M059J (cell line): Measurements from ENCODE around the gene NMT1. TPM values are rescaled to one million over a fixed set of nuclear protein-coding genes. Genes with fewer than 3 reads are reported as not detected.

Source experiments
- DNase-seq: peaks from one replicate; pipeline ENCODE4 v3.0.0-alpha.2; 2012; ENCODE audit warnings: low read depth
- total RNA-seq: library from RNA; depleted of rRNA; stranded (reverse); fragments of >200 nt; shearing (Covaris generic); gene quantifications from 2 replicates; pipeline ENCODE4 v1.2.3, GENCODE V29; 2014

Gene NMT1
- total RNA-seq, 1 experiment from 2014 or later: 83.4 TPM

DNA sequence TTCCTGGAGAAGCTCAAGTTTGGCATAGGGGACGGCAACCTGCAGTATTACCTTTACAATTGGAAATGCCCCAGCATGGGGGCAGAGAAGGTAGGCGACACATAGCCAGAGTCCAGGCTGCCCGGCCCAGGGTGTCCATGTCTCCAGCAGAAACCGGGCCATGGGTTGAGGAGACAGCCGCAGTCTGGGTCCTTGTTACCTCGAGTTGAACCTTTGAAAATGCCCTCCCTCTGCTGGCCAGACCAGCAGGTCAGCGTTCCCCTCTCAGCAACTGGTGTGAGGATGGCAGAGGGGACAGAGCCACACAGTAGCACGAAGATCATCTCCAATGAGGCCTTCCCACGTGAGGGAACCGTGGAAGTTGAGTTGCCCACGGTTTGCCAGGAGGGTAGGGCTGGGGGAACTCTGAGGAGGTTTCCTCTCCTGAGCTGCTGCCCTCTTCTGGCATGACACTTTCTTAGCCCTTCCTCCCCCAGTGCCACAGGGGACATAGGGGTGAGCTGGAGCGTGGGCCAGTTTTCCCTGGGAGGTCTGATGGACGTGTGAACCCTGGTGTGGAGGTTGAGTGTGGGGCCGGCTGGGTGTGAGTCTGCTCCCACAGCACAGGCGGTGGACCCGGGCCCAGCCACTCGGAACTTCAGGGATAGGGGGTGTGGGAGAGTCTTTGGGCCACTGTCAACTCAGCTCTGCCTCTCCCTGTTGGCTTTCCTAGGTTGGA lies 43.9 kb downstream of the NMT1 start:
- no peak for DNase-seq

DNA sequence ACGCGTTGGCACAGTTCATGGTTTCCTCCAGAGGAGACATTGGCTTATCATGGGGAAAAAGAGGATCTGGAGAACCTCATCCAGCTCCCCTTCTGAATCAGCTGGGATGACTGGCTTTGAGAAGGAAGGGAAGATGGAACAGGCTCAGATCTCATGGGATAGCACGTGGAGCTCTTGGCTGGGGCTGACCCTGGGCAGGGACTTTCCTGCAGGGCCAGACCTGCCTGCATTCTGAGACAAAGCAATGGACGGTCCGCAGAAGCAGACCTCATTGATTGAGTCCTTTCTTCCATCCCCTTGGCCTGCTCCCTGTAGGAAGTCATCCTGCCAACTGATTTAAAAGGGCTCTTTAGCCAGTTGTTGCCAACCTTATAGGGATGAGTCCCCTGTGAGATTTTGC lies 45.0 kb downstream of the NMT1 start:
- DNase-seq: no peak

DNA sequence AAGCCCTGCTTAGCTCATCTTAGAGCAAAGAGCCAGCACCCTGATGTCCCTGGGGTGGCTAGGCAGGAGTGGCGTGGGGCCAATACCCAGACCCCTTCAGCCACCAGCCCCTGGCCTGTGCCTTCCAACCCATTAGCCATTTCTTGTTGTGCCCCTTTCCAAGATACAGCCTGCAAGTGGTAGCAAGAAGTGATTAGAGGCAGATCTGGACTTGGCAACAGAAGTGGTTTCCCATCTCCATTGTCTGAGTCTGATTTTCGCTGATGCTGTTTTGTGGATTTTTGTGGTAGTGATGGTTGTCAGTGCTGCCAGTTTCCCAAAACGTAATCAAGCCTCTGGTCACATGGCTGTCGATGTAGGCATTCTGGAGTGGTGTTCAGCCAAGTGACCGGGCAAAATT lies 45.5 kb downstream of the NMT1 start:
- DNase-seq: no peak

DNA sequence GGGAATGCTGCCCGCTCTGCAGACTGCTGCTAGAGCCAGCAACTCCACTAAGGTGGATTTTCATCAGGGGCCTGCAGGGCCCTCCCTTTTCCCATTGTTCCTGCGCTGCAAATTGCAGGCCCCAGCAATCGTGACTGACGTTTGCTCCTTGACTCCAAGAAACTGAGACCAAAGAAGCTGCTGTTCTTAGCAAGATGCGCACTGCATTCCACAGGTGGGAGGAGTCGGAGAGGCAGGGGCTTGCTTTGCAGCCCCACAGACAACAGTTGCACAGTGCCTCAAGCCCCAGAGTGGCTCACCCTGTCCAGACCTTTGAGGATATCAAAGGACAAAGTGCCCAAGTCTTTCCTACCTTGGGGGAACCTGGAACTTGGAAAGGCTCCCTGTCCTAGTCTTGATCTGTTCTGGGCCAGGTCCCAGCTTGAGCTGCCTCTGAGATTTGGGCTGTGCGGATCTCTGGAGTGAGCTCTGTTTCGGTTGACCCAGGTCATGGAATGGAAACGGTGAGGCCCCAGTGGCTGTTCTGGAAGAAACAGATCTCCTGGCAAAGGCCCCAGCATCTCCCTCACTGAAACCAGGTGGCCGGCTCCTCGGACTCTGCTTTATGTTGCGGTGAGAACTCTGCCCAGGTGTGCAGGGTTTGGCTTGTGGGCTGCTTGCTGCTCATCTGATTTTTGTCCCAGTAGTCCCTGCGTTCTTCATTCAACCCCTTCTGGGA lies 46.3 kb downstream of the NMT1 start:
- DNase-seq: no peak

DNA sequence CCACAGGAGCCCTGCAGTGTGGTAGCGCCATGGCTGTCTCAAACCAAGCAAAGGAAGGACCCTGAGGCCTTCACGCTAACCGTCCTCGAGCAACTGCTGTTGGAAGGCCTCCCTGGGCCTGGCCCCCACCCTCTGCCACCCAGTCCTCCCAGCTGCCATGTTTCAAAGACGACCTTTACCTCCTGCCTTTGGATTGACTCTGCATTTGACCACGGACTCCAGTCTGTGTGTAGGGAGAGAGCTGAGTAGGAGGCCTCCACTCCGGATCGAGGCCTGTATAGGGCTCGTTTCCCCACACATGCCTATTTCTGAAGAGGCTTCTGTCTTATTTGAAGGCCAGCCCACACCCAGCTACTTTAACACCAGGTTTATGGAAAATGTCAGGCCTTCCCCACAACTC lies 46.9 kb downstream of the NMT1 start:
- DNase-seq: no peak

DNA sequence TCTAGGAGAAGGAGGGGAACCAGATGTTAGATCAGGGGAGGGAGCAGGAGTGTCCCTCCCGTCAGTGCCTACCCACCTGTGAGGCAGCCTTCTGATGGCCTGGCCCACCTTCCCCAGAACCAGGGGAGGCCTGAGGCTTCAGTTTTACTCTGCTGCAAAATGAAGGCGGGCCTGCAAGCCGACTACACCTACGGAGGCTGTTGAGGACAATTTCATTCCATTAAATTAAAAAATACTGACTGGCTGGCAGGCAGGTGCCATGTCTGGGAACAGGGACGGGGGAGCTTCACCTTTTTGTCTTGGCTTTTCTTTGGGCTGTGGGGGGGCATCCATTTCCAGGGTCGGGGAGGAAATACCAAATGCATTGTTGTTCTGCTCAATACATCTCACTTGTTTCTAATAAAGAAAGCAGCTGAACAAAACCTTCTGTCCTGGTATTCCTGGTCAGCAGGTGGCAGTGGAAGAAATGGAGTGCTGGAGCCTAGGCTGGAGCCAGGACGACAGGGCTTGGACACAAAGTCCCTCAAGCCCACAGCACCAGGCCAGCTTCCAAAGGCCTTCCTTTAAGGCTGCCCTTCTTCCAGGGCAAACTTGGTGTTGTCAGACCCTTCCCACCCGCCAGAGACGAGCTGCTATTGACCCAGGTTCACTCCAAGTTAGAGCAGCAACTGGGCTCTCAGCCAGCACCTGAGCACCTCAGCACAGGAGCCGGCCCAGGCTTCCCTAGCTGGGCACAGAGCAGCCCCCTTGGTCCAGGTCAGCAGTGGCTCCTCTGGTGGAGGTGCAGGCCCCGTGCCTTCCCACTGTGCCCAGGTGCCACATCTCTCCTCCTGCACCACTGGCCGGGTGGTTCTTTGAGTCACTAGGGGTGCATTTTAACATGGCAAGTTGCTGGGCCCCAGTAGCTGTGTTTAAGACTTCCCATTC lies 47.7 kb downstream of the NMT1 start:
- DNase-seq: peak; percentile 26

DNA sequence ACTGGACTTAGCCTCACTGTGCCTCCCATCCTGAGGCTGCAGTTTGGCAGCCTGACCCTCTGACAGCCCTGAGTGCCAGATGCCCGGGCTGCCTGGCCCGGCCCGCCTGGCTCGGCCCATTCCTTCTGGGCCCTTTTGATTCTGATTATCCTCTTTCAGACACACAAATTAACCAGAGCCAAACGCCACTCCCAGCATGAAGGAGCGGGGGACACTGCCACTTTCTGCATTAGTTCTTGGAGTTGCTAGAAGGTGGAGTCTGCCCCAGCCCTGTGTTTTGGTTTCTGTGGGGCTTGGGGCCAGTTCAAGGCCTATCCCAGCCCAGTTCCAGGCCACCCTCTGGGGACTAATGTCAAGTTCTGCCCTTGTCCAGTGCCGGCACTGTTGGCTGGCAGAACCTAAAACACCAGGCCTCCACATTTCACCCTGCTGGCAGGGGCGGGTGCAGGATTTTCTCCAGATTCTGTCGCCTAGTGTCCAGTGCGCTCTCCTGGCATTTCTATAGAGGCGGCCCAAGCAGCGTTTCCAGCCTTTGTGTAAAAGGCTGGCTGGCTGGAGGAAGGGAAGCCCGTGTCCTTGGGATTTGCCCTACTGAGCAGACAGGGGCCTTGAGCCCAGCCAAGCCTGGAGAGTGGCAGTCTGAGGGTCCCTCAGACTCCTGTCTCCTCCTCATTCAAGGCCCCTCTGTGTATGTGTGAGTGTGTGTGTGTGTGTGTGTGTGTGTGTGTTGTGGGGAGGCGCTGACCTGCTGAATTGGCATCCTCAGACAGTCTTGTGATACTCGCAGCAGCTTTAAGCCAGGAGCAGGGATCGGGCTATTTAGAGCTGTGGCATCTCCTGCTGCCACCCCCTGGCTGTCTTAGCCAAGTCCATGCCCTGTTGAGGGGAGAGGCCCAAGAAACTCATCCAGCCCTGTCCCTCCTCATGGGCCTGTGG lies 49.8 kb downstream of the NMT1 start:
- no peak for DNase-seq

DNA sequence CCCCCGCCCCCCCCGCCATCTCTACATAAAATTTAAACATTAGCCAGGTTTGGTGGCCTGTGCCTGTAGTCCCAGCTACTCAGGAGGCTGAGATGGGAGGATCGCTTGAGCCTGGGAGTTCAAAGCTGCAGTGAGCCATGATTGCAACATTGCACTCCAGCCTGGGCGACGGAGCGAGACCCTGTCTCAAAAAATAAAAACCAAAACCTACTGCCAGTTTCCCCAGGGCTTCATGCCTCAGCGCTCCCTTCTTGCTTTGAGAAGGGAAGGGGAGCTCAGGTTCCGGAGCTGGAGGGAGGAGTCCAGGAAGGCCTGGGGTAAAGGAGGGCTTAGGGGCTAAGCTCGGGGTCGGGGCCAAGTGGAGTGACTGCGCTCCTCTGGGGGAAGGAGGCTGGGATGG lies 50.7 kb downstream of the NMT1 start:
- no peak for DNase-seq

DNA sequence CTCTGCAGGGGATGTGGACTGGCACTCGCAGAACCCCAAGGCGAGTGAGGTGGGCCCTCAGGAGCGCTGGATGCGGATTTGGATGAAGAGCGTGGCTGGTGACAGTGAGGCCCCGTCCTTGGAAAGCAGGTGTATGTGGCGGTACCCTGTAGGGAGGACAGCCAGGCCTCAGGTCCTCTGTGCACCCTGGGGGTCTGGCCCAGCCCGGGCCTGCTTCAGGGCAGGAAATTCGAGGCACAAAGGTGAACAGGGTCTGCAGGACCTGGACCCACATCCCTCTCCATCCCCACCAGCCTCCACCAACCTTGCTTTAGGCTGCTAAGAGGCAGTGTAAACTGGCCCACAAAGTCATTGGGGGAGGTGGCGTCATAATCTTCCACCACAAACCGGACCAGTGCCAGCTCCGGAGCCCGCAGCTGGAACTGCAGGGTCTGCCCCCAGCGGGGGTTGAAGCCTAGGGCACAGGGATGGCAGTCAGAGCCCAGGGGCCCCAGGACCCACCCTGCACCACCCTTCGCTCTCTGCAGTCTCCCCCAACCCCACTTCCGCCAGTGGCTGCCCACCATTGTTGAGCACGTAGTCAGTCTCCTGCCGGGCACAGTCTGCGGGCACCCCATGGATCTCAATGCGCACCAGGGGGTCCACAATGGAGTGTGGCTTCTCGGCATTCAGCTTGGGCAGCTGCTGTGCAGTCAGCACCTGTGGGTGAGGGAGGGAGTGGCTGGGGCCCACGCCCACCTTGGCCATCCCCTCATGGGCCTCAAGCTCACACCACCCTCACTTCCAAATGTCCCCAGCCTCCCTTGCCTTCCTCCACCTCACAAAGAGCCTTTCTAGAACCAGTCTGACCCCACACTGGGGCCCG lies 51.7 kb downstream of the NMT1 start:
- no peak for DNase-seq

DNA sequence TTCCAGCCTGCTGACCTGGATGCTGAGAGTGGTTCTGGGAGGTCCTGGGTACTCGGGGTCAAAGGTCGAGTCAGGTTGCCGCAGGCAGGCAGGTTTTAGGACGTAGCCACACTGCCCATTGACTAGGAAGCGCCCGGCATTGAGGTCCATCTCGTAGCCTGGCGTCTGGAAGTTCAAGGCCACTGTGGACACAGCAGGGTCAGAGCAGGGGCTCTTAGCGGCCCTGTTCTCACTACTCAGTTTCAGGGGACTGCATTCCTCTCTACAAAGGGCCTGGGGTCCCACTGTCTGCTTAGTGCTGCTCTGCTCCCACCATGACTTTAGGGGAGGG lies 52.3 kb downstream of the NMT1 start:
- DNase-seq: no peak

DNA sequence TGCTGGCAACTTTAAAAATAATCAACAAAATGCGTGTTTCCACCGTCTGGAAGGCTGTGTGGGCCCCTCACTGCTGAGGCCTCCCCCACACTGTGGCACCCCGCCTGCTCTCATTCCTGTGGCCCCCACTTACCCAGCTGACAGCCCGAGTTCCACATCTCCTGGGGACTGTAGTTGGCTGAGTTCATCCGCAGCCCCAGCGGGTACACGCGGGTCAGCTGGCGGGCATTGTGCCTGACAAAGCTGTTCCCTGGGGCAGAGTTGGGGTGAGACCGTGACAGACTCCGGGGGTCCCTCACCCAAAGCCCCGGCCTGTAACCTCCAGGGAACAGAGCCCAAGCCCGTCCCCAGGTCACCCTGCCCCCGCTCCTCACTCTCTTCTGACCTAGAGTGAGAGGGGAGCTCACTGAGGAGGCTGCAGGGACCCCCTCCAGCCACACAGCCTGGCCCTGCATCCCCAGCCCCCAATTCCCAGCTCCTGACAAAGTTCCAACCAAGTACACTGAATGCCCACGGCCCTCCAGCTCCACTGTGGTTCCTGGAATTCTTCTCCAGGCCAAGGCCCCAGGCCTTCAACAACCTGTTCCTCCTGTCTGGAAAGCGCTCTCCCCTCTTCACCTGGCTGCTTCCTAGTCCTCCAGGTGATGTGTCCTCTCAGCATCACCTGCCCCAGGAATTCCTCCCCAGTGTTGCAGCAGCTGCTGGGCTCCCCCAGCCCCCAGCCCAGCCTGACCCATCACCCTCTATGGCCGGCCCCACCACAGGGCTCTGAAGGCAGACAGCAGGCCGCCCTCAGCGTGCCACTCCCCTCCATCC lies 53.2 kb downstream of the NMT1 start:
- DNase-seq: no peak

DNA sequence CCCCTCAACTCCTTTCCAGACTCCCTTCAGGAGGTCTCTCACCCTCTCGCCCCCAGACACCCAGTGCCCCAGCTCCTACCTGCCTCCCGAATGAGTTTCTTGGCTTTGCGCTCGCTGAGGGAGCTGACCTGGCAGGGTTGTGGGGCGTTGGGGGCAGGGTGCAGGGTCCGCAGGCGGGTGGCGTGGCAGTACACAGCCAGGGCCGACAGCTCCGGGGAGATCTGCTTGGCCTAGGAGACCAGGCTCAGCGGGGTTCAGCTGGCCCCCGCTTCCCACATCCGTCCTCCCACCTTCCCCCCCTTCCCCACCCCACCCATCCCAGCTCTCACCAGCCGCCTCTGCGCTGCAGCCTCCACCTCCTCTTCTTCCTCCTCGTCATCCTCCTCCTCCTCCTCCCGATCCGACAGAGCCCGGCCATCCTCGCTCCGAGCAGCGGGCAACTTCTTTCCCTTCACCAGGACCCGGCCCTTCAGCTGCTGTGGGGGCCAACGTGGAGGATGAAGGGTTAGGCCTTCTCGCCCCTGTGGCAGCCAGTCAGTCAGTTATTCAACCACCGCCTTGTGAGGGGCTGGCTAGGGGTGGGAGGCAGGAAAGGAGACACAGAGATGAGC lies 54.0 kb downstream of the NMT1 start:
- no peak for DNase-seq

DNA sequence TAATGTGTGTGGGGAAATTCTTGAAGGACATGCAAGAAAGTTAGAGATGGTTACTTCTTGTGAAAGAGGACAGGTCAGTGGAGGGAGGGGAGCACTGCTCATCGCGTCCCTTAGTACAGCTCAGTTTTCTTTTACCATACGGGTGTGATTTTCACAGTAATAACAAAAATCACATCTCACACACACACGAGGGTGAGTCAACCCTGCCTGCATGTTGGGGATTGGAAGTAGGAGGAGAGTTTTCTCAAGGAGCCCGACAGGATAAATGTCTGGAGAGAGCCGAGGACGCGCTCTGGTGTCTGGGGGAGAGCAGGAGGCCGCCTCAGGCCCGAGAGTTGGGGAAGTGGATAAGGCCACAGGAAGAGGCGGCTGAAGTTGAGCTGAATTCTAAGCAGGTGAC lies 54.8 kb downstream of the NMT1 start:
- DNase-seq: no peak

DNA sequence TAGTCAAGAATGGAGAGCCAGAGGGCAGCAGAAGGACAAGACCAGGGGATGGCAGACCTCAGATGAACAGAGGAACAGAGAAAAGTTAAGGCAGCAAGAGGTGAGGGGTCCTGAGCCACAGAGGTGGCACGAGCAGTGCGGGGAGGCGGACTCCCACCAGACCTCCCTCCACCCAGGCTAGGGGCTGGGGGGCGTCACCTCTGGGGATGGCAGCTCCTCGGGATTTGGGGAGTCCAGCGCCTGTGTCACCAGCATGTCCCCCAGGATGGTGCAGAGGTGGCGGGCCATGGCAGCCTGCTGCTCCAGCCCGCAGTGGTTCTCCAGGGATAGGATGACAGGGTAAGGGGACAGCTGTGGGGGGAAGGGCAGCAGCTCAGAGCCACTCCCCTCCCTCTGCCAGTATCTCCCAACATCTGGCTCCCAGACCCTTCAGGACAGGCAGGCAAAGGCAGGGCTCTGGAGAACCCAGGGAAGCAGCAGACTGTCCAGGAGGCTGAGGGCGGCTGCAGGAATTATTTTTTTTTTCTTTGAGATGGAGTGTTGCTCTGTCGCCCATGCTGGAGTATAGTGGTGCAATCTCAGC lies 55.4 kb downstream of the NMT1 start:
- DNase-seq: no peak

DNA sequence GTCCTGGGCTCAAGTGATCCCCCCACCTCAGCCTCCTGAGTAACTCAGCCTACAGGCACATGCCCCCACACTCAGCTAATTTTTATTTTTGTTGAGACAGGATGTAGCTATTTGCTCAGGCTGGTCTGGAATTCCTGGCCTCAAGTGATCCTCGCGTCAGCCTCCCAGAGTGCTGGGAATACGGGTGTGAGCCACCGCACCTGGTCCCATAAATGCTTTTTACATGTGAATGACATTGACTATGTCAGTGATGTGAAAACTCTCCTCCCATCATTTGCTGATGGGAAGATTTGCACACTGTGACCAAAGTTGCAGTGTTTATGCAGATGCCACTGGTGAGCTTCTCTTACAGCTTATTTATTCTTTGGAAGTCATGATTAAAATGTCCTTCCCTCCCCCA lies 56.2 kb downstream of the NMT1 start:
- DNase-seq: no peak

DNA sequence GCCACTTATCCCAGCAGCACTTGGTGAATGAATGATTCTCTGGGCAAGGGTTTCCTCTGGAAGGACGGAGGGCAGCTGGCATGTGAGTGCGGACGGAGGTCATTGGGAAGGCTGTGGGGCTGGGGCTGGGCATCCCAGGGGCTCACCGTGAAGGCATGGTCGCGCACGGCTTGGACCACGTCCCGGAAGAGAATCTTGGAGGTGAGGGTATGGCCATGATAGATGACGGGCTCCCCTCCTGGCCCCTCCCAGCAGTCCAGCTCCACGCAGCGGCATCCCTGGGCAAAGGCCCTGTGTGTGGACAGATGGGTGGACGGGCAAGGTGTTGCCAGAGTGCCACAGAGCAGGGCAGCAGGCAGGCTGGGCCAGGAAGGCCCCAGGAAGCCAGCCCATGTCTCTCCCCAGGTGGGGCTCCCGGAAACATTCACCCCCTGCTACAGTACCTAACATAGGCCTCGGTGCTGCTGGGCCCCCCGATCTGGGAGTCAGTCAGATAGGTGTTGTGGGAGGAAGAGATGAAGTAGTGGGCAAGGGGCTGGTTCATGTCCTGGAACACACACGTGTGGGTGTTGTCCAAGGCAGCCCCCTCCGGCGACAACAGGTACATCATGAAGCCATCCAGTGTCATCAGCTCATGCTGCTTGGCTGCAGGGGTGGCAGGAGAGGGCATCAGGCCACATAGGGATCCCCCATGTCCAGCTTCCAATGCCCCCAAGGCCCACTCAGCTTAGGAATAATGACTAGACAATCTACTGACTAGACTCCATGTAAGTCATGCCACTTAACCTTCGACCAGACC lies 56.9 kb downstream of the NMT1 start:
- DNase-seq: no peak

DNA sequence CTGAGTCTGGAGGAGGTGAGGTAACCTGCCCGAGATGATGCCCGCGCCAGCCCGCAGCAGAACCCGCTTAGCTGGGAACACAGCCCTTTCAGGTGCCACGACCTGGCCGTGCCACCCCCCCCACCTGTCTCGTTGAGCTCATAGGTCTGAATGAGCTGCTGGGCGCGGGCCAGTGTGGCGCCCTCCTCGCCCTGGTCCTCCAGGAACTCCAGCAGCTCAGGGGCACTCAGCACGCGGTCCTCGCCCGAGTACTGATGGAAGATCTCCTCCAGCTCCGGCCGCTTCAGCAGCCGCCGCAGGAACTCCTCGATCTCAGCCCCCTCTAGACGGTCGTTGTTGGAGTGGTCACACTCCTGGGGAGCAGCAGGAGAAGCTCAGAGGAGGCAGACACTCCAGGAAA lies 57.6 kb downstream of the NMT1 start:
- DNase-seq: no peak

DNA sequence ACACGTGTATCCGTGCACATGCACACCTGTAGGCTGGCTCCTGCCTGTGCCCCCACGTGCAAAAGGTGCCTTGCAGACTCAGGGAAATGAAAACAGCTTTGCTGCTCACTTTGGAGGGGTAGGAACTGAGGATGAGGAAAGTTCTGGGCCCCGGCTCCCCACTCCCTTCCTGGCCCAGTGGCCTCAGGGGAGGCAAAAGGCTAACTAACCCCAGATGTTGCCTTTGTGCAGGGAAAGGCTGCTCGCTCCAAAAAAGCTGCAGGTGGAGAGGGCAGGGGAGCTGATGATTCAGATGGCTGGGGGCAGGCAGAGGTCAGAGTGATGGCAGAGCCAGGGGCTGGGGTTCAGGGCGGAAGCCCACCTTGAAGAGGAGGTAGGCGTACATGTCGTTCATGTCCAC lies 58.8 kb downstream of the NMT1 start:
- DNase-seq: no peak
